Gastrocnemius medialis (tissue), 4 donors: ENCODE data around the gene KRT1.

Experiments used
- POLR2A ChIP-seq, 2 donors: fragments of 450-650 bp; IDR thresholded peaks; one replicate each; pipeline ENCODE4 v1.6.1; 2017; ENCODE audit warnings: antibody characterized with exemption in 2 of 2, mild to moderate bottlenecking in 2 of 2, moderate library complexity in 2 of 2
- TF ChIP-seq, protein P1 (sequence below), 5 experiments: fragments of 450-650 bp in 3 of 5; fragments of 200-600 bp in 2 of 5; sonication (generic) in 2 of 5; IDR thresholded peaks in 4 of 5; conservative IDR thresholded peaks in 1 of 5; 1 replicate in 4 of 5; 2 replicates in 1 of 5; pipeline ENCODE4 v1.5.1; 2016 to 2019; ENCODE audit warnings: antibody characterized with exemption in 5 of 5, mild to moderate bottlenecking in 3 of 5, moderate library complexity in 3 of 5

DNA sequence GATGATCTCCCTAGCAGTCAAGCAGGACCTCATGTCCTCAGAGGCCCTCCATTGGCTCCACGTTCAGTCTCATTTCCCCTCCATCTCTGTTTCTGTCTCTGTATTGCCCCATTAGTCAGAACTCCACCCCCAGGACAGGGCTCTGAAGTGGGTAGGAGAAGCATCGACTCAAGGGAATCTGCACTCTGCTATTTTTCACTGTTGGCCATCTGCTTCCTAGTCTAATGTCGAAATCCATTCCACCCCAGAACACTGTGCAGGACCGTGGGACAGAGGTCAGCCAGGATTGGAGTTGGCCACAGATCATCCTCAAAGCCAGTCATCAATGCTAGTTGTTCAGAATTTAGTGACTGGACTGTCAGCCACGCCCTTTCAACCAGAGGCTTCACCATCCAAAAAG is 13.1 kb upstream of the KRT1 start:
- TF ChIP-seq, protein P1, sequence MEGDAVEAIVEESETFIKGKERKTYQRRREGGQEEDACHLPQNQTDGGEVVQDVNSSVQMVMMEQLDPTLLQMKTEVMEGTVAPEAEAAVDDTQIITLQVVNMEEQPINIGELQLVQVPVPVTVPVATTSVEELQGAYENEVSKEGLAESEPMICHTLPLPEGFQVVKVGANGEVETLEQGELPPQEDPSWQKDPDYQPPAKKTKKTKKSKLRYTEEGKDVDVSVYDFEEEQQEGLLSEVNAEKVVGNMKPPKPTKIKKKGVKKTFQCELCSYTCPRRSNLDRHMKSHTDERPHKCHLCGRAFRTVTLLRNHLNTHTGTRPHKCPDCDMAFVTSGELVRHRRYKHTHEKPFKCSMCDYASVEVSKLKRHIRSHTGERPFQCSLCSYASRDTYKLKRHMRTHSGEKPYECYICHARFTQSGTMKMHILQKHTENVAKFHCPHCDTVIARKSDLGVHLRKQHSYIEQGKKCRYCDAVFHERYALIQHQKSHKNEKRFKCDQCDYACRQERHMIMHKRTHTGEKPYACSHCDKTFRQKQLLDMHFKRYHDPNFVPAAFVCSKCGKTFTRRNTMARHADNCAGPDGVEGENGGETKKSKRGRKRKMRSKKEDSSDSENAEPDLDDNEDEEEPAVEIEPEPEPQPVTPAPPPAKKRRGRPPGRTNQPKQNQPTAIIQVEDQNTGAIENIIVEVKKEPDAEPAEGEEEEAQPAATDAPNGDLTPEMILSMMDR (IDR thresholded peaks at IDR 0.05 in 4 of 5, conservative IDR thresholded peaks at IDR 0.05 in 1 of 5): no peak
- no peak for TF ChIP-seq POLR2A (IDR thresholded peaks at IDR 0.05)
